CD4-positive, alpha-beta T cell treated with Interleukin-6 at 100 ng/mL for 8 hours (primary cell): Measurements from ENCODE around the gene B4GALT1.
"Not testable (repeated sequence)": the region's sequence is repeated elsewhere in the genome, so short reads cannot be mapped to it uniquely, and the experiment has no call there.

Experiments used
- DNase-seq: peaks from one replicate; pipeline ENCODE4 v3.0.0-alpha.2; 2020; ENCODE audit warnings: mixed read lengths, low spot score

B4GALT1 gene

DNA sequence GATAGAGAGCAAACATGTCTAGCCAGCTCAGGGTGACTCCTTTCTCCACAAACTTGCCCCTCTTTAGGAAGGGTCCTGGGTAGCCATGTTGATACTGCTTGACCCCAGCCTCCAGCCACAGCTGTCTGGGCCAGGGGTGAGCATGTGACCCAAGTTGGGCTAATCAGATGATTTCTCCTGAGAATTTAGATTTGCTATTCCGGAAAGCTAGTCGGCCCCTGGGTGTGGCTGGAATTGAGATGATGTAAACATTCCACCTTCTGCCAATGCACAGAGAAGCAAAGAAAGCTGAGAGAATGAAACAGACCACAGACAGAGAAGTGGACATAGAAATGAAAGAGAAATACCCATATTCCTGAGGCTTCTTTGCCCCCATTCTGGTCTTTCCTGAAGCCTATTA lies 17.8 kb upstream of the B4GALT1 start:
- DNase-seq = no peak

GRCh38 chr9:33182519-33182918 lies 15.4 kb upstream of the B4GALT1 start:
- no peak for DNase-seq

GRCh38 chr9:33180526-33181184 lies 13.5 kb upstream of the B4GALT1 start:
- no peak for DNase-seq

DNA sequence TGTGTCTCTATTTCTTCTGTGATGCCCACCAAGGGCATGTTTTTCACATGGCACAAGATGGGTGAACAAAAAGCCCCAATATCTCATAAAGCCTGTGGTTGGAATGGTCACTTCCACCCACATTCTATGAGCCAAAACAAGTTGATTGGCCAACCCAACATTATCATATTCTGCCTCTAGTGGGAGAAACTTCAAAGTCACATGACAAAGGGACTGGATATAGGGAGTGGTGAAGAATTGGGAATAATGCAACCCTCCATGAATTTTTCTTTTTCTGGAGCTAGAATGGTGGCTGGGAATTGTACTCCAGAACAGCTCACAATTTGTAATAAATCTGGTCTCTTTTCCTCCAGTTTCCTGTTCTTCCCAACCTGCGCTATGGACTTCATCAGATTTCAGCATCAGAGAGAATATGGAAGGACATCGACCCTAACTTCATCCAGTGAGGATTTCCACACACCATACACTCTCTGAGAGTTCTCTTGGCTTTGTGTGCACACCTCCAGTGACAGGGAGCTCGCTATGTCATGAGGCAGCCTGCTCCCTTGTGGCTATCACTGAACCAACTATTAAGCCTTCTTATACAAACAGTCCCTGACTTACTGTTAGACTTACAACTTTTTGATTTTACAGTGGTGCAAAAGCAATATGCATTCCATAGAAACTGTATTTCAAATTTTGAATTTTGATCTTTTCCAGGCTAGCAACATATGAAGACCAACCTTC lies 12.0 kb upstream of the B4GALT1 start:
- no peak for DNase-seq

GRCh38 chr9:33177639-33178038 lies 10.5 kb upstream of the B4GALT1 start:
- DNase-seq = no peak

GRCh38 chr9:33177086-33177485 lies 9.9 kb upstream of the B4GALT1 start:
- DNase-seq = no peak

- no peak for DNase-seq
These were observed 8.7 kb upstream of the B4GALT1 start for GRCh38 chr9:33175649-33176325.

- DNase-seq = no peak
These were observed 5.4 kb upstream of the B4GALT1 start for GRCh38 chr9:33172256-33173238.

- DNase-seq = peak; percentile 55
These were observed 3.6 kb upstream of the B4GALT1 start for GRCh38 chr9:33170464-33171415.

GRCh38 chr9:33168941-33169544 lies 1.9 kb upstream of the B4GALT1 start:
- DNase-seq = no peak

GRCh38 chr9:33167972-33168461 lies 881 bp upstream of the B4GALT1 start:
- DNase-seq = no peak

GRCh38 chr9:33166231-33167083 lies 679 bp downstream of the B4GALT1 start:
- DNase-seq = no peak

GRCh38 chr9:33165263-33166151 lies 1.6 kb downstream of the B4GALT1 start:
- peak; percentile 47 for DNase-seq

DNA sequence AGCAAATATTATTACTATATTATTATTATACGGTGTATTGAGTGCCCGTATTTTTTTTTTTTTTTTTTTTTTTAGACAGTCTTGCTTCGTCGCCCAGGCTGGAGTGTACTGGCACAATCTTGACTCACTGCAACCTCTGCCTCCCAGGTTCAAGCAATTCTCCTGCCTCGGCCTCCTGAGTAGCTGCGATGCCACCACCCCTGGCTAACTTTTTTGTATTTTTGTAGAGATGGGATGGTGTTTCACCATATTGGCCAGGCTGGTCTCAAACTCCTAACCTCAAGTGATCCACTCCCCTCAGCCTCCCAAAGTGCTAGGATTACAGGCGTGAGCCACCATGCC lies 2.2 kb downstream of the B4GALT1 start:
- DNase-seq = not testable (repeated sequence)

- no peak for DNase-seq
These were observed 2.9 kb downstream of the B4GALT1 start for GRCh38 chr9:33164138-33164809.

DNA sequence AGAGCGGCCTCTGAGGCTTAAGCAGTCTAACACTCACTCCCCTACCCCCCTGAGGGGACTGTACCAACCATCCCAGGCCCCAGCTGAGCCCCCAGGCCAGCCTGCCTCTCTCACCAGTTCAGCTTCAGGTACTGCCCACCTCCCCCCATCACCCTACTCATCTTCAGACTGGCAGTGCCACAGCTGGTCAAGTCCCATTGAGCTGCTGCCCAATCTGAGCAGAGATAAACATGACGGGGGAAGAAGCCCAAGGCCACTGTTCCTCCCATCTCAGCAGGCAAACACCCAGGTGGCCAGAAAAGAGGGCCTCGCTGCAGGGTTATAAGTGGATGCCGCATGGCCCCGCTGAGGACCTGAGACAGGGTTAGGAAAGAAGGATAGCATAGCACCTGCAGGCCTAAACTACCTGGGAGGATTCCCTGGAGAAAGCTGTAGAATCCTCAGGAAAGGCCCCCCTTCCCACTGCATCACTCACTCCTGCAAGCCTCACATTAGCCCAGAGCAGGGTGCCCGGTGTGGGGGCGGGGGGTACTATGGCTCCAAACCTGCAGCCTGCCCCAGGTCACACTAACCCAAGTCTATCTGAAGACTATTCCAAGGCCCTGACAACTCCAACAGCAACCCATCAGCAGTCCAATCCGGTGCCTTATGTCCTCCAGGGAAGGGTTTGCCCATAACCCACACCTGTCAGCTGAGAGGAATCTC lies 3.6 kb downstream of the B4GALT1 start:
- no peak for DNase-seq

GRCh38 chr9:33162721-33163311 lies 4.3 kb downstream of the B4GALT1 start:
- no peak for DNase-seq
